Thyroid gland (tissue), 4 donors: ENCODE measurements around the gene PPM1E. TPM values are rescaled to one million over a fixed set of nuclear protein-coding genes. Genes with fewer than 3 reads are reported as not detected.

ENCODE experiments used
- DNase-seq, 2 donors: peaks; one replicate each; pipeline ENCODE4 v3.0.0-alpha.2; 2019
- H3K27ac ChIP-seq, 3 donors: fragments of 200-600 bp; sonication (generic); 1 replicate in 2 of 3; 2 replicates in 1 of 3; pipeline ENCODE4 v1.5.1; 2016 to 2019; ENCODE audit warnings: mild to moderate bottlenecking in 1 of 3, moderate library complexity in 1 of 3
- H3K27me3 ChIP-seq: fragments of 200-600 bp; sonication (generic); one replicate; pipeline ENCODE4 v1.5.1; 2019
- H3K36me3 ChIP-seq, 2 donors: fragments of 200-600 bp; sonication (generic); one replicate each; pipeline ENCODE4 v1.5.1; 2016 to 2019
- H3K4me1 ChIP-seq, 2 donors: fragments of 200-600 bp; sonication (generic); one replicate each; pipeline ENCODE4 v1.5.1; 2017 to 2019
- H3K4me3 ChIP-seq, 3 donors: fragments of 200-600 bp; sonication (generic); replicated peaks in 1 of 3; 1 replicate in 2 of 3; 2 replicates in 1 of 3; pipeline ENCODE4 v1.5.1; 2016; ENCODE audit warnings: mild to moderate bottlenecking in 1 of 3
- H3K9me3 ChIP-seq: fragments of 200-600 bp; sonication (generic); one replicate; pipeline ENCODE4 v1.5.1; 2017
- POLR2A ChIP-seq, 2 donors: fragments of 450-650 bp; IDR thresholded peaks; one replicate each; pipeline ENCODE4 v1.6.1; 2017; ENCODE audit warnings: antibody characterized with exemption in 2 of 2, mild to moderate bottlenecking in 2 of 2, moderate library complexity in 1 of 2
- WGBS, 2 donors: methylation state at CpG; one replicate each; pipeline ENCODE4 v1.1.5; 2017; 5-methylcytosine and 5-hydroxymethylcytosine counted together
- intact Hi-C: fragments of 100-400 bp; cut with DNase I; formaldehyde crosslinking; loops from one replicate; pipeline ENCODE4 v1.15.1; 2023
- total RNA-seq, 4 donors: library from RNA; depleted of rRNA; stranded (reverse); fragments of >200 nt; gene quantifications; one replicate each; pipeline ENCODE4 v1.2.3, GENCODE V29; 2016
- TF ChIP-seq, protein P1 (sequence below), 6 experiments: fragments of 200-600 bp in 3 of 6; fragments of 450-650 bp in 3 of 6; sonication (generic) in 3 of 6; IDR thresholded peaks; one replicate each; pipeline ENCODE4 v1.5.1; 2016 to 2019; ENCODE audit warnings: antibody characterized with exemption in 6 of 6, mild to moderate bottlenecking in 2 of 6, inconsistent platforms in 1 of 6, moderate library complexity in 1 of 6

The PPM1E gene
- total RNA-seq, 4 donors from 2014 or later: 0.11 to 0.13 (median 0.13) TPM; not detected in 1

GRCh38 chr17:58813712-58814111 is 58.1 kb downstream of the PPM1E start:
- intact Hi-C loops: no loop called here

GRCh38 chr17:58818654-58819053 is 63.0 kb downstream of the PPM1E start:
- no peak for DNase-seq
- no peaks in the 10 kb centered on the region for H3K27me3 ChIP-seq
- no peaks in the 10 kb centered on the region for H3K4me1 ChIP-seq
- TF ChIP-seq POLR2A (IDR thresholded peaks at IDR 0.05): no peak
- TF ChIP-seq, protein P1, sequence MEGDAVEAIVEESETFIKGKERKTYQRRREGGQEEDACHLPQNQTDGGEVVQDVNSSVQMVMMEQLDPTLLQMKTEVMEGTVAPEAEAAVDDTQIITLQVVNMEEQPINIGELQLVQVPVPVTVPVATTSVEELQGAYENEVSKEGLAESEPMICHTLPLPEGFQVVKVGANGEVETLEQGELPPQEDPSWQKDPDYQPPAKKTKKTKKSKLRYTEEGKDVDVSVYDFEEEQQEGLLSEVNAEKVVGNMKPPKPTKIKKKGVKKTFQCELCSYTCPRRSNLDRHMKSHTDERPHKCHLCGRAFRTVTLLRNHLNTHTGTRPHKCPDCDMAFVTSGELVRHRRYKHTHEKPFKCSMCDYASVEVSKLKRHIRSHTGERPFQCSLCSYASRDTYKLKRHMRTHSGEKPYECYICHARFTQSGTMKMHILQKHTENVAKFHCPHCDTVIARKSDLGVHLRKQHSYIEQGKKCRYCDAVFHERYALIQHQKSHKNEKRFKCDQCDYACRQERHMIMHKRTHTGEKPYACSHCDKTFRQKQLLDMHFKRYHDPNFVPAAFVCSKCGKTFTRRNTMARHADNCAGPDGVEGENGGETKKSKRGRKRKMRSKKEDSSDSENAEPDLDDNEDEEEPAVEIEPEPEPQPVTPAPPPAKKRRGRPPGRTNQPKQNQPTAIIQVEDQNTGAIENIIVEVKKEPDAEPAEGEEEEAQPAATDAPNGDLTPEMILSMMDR (IDR thresholded peaks at IDR 0.05): no peak
- H3K4me3 ChIP-seq: no peak overlapping the region
- no peaks in the 10 kb centered on the region for H3K36me3 ChIP-seq
- 72 to 74% methylated on average over 4 of the region's 4 CpGs for WGBS, 2 donors
- intact Hi-C loops: no loop called here
- H3K9me3 ChIP-seq: no peaks in the 10 kb centered on the region
- H3K27ac ChIP-seq: no peak overlapping the region

More at GRCh38 chr17:58813712-58814111, 58.1 kb downstream of the PPM1E start:
- Histone ChIP-seq H3K27me3 (no peaks in the 10 kb centered on the region), H3K9me3 (no peaks in the 10 kb centered on the region), H3K27ac (no peak overlapping the region), H3K4me1 (no peaks in the 10 kb centered on the region), H3K4me3 (no peak overlapping the region), H3K36me3 (no peaks in the 10 kb centered on the region)
- no peak for DNase-seq
- TF ChIP-seq, protein P1 (IDR thresholded peaks at IDR 0.05): no peak
- no peak for TF ChIP-seq POLR2A (IDR thresholded peaks at IDR 0.05)

GRCh38 chr17:58822148-58823050 is 66.7 kb downstream of the PPM1E start:
- no peak for DNase-seq
- no peak for TF ChIP-seq POLR2A (IDR thresholded peaks at IDR 0.05)
- TF ChIP-seq, protein P1 (IDR thresholded peaks at IDR 0.05): no peak
- Histone ChIP-seq H3K4me1 (no peaks in the 10 kb centered on the region), H3K36me3 (no peaks in the 10 kb centered on the region), H3K27me3 (no peaks in the 10 kb centered on the region), H3K27ac (no peak overlapping the region), H3K9me3 (no peaks in the 10 kb centered on the region), H3K4me3 (no peak overlapping the region)
- 70 to 72% methylated on average over 6 of the region's 6 CpGs for WGBS, 2 donors
- intact Hi-C loops: no loop called here

GRCh38 chr17:58823051-58823525 is 67.4 kb downstream of the PPM1E start:
- TF ChIP-seq, protein P1 (IDR thresholded peaks at IDR 0.05): no peak
- TF ChIP-seq POLR2A (IDR thresholded peaks at IDR 0.05): no peak
- Histone ChIP-seq H3K27ac (no peak overlapping the region), H3K9me3 (no peaks in the 10 kb centered on the region), H3K36me3 (no peaks in the 10 kb centered on the region), H3K4me1 (no peaks in the 10 kb centered on the region), H3K4me3 (no peak overlapping the region), H3K27me3 (no peaks in the 10 kb centered on the region)
- no peak for DNase-seq
- intact Hi-C loops: no loop called here
- WGBS, 2 donors: 92% methylated on average over 2 of the region's 2 CpGs

- intact Hi-C loops: no loop called here
- H3K36me3 ChIP-seq: no peaks in the 10 kb centered on the region
- no peak for TF ChIP-seq POLR2A (IDR thresholded peaks at IDR 0.05)
- WGBS, 2 donors: 95 to 96% methylated on average over 10 of the region's 10 CpGs
- H3K27ac ChIP-seq: no peak overlapping the region
- no peaks in the 10 kb centered on the region for H3K27me3 ChIP-seq
- DNase-seq: no peak
- H3K4me3 ChIP-seq: no peak overlapping the region
- no peaks in the 10 kb centered on the region for H3K4me1 ChIP-seq
- H3K9me3 ChIP-seq: no peaks in the 10 kb centered on the region
Observed at GRCh38 chr17:58829172-58829637, 73.6 kb downstream of the PPM1E start.
